Central memory CD8-positive, alpha-beta T cell (primary cell): ENCODE results near the gene CRISPLD2.

Experiments used
- ATAC-seq: fragments of 150-1000 bp; cut with Tn5 transposase; replicated peaks from 2 replicates; pipeline ENCODE4 v1.10.0; 2022; ENCODE audit warnings: mild to moderate bottlenecking, moderate FRiP score, moderate number of reproducible peaks; ENCODE audit not compliant: poor library complexity, severe bottlenecking; ENCODE audit errors: extremely low read depth
- DNase-seq, 2 donors: peaks; one replicate each; pipeline ENCODE4 v3.0.0; 2021; ENCODE audit warnings: low spot score in 2 of 2
- H3K27ac Mint-ChIP-seq: one replicate; pipeline ENCODE4 v1.8.0; 2022; ENCODE audit warnings: low read depth, mild to moderate bottlenecking, moderate library complexity, mixed read lengths
- H3K27me3 Mint-ChIP-seq: one replicate; pipeline ENCODE4 v1.8.0; 2022; ENCODE audit warnings: mixed read lengths
- H3K36me3 Mint-ChIP-seq: one replicate; pipeline ENCODE4 v1.8.0; 2022; ENCODE audit warnings: mild to moderate bottlenecking, moderate library complexity, mixed read lengths; ENCODE audit not compliant: insufficient read depth
- H3K4me1 Mint-ChIP-seq: one replicate; pipeline ENCODE4 v1.8.0; 2022; ENCODE audit warnings: mixed read lengths
- H3K4me3 Mint-ChIP-seq: one replicate; pipeline ENCODE4 v1.8.0; 2022; ENCODE audit warnings: mild to moderate bottlenecking, moderate library complexity, mixed read lengths
- H3K9me3 Mint-ChIP-seq: one replicate; pipeline ENCODE4 v1.8.0; 2022; ENCODE audit warnings: mixed read lengths

Gene CRISPLD2

GRCh38 chr16:84840687-84841627, 21.2 kb downstream of the CRISPLD2 start:
- no peak for ATAC-seq
- Mint-ChIP-seq H3K27ac (no peak overlapping the region), H3K36me3 (no peaks in the 10 kb centered on the region), H3K4me1 (no peaks in the 10 kb centered on the region), H3K4me3 (no peak overlapping the region), H3K9me3 (no peaks in the 10 kb centered on the region), H3K27me3 (peaks cover 72% of the 10 kb centered on the region)
- DNase-seq: no peak

DNA sequence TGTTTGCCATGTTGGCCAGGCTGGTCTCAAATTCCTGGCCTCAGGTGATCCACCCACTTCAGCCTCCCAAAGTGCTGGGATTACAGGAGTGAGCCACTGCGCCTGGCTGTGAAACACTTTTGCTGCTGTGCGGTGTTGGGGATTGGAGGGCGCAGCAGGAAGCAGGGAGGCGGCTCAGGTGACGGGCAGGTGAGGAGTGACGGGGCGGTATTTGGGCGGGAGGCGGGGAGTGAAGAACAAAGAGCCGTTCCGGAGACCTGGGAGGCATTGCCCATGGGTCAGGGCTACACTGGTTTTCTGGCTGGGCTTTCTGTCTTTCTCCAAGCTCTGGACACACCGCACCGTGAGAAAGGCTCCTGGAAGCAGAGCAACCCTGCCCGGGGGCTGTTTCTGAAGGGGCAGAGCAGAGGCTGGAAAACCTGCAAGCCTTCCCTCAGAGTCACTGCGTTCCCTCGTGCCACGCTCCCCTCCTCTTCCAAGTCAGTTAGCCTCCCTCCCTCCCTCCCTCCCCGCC, 22.1 kb downstream of the CRISPLD2 start:
- H3K27me3 Mint-ChIP-seq: peaks cover 75% of the 10 kb centered on the region
- H3K27ac Mint-ChIP-seq: no peak overlapping the region
- no peak overlapping the region for H3K4me3 Mint-ChIP-seq
- no peaks in the 10 kb centered on the region for H3K36me3 Mint-ChIP-seq
- ATAC-seq (no peak), DNase-seq (no peak)
- no peaks in the 10 kb centered on the region for H3K9me3 Mint-ChIP-seq
- H3K4me1 Mint-ChIP-seq: no peaks in the 10 kb centered on the region

DNA sequence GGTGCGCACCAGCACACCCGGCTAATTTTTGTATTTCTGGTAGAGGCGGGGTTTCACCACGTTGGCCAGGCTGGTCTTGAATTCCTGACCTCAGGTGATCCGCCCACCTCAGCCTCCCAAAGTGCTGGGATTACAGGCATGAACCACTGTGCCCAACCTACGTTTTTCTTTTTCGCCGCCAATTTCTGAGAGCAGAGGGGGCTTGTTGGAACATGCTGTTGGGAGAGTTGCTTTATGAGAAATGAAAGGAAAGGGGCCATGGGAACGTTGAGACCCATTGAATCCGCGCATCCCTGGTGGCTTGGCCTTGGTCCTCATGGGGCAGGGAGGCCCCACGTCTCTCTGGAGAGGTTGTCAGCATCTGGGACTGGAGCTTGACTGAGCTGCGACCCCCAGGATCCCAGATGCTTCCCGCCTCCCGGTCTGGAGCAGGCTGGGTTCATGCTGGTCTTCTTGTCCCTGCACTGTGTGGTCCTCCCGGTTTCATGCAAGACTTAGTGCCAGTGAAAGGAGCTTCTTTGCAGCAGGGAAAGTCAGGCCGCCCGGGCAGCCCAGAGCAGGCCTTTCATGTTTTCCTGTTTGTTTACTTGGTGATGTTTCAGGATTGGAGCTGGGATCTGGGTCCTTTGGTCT, 22.8 kb downstream of the CRISPLD2 start:
- H3K4me3 Mint-ChIP-seq: no peak overlapping the region

DNA sequence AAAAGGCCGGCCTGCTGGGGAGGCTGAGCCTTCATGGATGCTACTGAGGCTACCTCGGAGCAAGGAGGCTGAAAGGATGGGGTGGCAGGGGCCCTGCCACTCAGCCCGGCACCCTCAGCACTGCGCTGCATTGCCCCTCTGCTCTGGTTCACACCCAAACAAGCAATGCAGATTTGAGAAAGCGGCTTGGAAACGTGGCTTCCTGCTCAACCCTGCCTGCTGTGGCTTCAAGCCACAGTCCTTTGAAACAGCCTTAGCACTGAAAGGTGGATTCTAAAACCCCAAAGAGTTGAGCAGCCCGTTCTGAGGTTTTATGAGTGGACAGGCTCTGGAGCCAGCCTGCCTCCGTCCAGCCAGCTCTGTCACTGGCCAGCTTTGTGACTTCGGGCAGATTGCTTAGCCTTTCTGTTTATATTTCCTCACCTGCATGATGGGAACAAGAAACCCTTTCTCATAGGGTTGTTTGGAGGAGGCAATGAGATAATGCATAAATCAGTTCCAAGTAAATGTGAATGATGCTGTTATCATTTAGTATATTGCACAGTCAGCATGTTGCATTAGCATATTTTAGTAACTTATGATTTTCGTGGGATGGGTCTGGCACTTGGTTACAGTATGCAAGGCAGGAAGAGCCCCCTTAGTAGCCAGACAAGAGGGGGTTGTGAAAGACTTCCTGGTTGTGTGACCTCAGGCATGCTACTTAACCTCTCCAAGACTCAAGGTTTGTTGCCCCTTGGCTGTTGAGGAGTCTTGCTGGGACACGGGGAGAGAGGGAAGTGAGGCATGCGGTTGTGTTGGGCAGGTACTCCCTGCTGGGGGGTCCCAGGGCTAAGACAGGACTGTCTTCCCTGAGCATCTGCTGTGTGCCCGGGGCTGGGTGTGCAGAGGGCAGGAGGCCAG, 23.6 kb downstream of the CRISPLD2 start:
- DNase-seq (no peak), ATAC-seq (no peak)
- Mint-ChIP-seq H3K36me3 (no peaks in the 10 kb centered on the region), H3K27ac (no peak overlapping the region), H3K4me3 (no peak overlapping the region), H3K9me3 (no peaks in the 10 kb centered on the region), H3K4me1 (no peaks in the 10 kb centered on the region), H3K27me3 (peaks cover 85% of the 10 kb centered on the region)

More for the DNA sequence above, 22.8 kb downstream of the CRISPLD2 start:
- no peaks in the 10 kb centered on the region for H3K36me3 Mint-ChIP-seq
- H3K4me1 Mint-ChIP-seq: no peaks in the 10 kb centered on the region
- ATAC-seq (no peak), DNase-seq (no peak)
- H3K9me3 Mint-ChIP-seq: no peaks in the 10 kb centered on the region
- H3K27me3 Mint-ChIP-seq: peaks cover 77% of the 10 kb centered on the region
- no peak overlapping the region for H3K27ac Mint-ChIP-seq

- DNase-seq (no peak), ATAC-seq (no peak)
- Mint-ChIP-seq H3K9me3 (no peaks in the 10 kb centered on the region), H3K4me3 (no peak overlapping the region), H3K4me1 (no peaks in the 10 kb centered on the region), H3K27ac (no peak overlapping the region), H3K36me3 (no peaks in the 10 kb centered on the region), H3K27me3 (peaks cover 84% of the 10 kb centered on the region)
These were observed 24.2 kb downstream of the CRISPLD2 start for GRCh38 chr16:84844049-84844350.

DNA sequence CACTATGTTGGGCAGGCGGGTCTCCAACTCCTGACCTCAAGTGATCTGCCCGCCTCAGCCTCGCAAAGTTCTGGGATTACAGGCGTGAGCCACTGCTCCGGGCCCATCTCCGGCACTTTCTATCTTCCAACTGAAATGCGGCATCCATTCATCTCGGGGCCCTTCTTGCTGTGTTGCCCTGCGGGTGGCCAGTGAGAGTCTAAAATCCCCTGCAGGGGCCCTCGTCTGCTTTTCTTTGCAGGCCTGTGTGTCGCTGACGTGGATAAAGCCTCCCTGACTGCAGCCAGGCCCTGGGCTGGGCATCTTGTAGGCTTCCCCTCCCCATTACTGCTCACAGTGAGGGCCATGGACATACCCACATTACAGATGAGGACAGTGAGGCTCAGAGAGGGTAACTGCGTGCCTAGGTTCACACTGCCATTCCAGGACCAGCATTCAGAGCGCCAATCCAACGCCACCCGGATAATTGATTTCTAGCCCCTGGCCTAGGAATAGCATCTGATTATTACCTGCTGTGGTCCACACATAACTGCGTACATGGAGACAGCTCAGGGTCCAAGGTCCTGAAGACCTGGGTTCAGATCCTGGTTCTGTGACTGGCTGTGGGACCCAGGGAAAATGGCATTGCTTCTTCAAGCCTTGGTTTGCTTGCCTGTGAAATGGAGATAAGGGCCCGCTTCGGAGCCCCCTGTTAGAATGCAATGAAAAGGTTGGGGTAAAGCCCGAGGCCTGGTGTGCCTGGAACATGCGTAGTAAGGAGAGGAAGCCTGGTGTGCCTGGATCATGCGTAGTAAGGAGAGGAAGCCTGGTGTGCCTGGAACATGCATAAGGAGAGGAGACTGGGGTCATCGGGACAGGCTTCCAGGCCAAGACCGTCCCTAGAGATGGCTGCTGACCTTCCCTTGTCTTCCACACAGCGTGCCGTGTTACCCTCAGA, 25.0 kb downstream of the CRISPLD2 start:
- Mint-ChIP-seq H3K36me3 (no peaks in the 10 kb centered on the region), H3K4me3 (no peak overlapping the region), H3K27ac (no peak overlapping the region), H3K9me3 (no peaks in the 10 kb centered on the region), H3K4me1 (no peaks in the 10 kb centered on the region), H3K27me3 (peaks cover 76% of the 10 kb centered on the region)
- DNase-seq: no peak
- ATAC-seq: no peak

DNA sequence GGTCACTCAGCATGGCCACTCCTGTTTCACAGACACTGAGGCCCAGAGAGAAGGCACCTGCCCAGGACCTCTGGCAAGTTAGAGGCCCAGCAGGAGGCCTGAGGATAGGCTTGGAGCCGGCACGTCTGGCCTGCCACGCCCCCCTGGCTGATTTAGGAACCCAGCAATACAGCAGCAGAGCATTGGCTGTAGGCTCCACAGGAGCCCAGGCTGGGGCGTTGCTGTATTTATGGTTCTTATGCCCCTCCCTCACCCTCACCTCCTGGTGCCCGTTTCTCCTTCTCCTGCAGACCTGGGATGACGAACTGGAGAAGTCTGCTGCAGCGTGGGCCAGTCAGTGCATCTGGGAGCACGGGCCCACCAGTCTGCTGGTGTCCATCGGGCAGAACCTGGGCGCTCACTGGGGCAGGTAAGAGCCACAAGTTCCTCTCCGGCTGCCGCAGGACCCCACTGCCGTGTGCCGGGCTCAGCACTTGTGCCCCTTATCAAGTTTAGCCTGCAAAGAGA, 25.8 kb downstream of the CRISPLD2 start:
- no peak for ATAC-seq
- no peak for DNase-seq
- no peak overlapping the region for H3K27ac Mint-ChIP-seq
- no peaks in the 10 kb centered on the region for H3K36me3 Mint-ChIP-seq
- peaks cover 72% of the 10 kb centered on the region for H3K27me3 Mint-ChIP-seq
- no peak overlapping the region for H3K4me3 Mint-ChIP-seq
- no peaks in the 10 kb centered on the region for H3K9me3 Mint-ChIP-seq
- no peaks in the 10 kb centered on the region for H3K4me1 Mint-ChIP-seq

GRCh38 chr16:84847564-84848355, 28.0 kb downstream of the CRISPLD2 start:
- H3K36me3 Mint-ChIP-seq: no peaks in the 10 kb centered on the region
- ATAC-seq (no peak), DNase-seq (no peak)
- H3K9me3 Mint-ChIP-seq: no peaks in the 10 kb centered on the region
- H3K4me3 Mint-ChIP-seq: no peak overlapping the region
- peaks cover 68% of the 10 kb centered on the region for H3K27me3 Mint-ChIP-seq
- H3K27ac Mint-ChIP-seq: no peak overlapping the region
- no peaks in the 10 kb centered on the region for H3K4me1 Mint-ChIP-seq

- peaks cover 68% of the 10 kb centered on the region for H3K27me3 Mint-ChIP-seq
These were observed 29.3 kb downstream of the CRISPLD2 start for GRCh38 chr16:84848986-84849634.

GRCh38 chr16:84849751-84850150, 30.0 kb downstream of the CRISPLD2 start:
- Mint-ChIP-seq H3K36me3 (no peaks in the 10 kb centered on the region), H3K4me1 (no peaks in the 10 kb centered on the region), H3K27ac (no peak overlapping the region), H3K27me3 (peaks cover 68% of the 10 kb centered on the region), H3K4me3 (no peak overlapping the region), H3K9me3 (no peaks in the 10 kb centered on the region)
- DNase-seq: no peak
- ATAC-seq: no peak

More at GRCh38 chr16:84848986-84849634, 29.3 kb downstream of the CRISPLD2 start:
- Mint-ChIP-seq H3K4me1 (no peaks in the 10 kb centered on the region), H3K9me3 (no peaks in the 10 kb centered on the region), H3K36me3 (no peaks in the 10 kb centered on the region), H3K27ac (no peak overlapping the region), H3K4me3 (no peak overlapping the region)
- ATAC-seq: no peak
- DNase-seq: no peak
